GM10266 (cell line): ENCODE measurements around the gene IL17REL.

Source experiments
- DNase-seq: peaks from one replicate; pipeline ENCODE4 v3.0.0; 2012; ENCODE audit errors: extremely low spot score
- TF ChIP-seq, protein P1 (sequence below): IDR thresholded peaks from 2 replicates; pipeline ENCODE4 v1.5.1; 2012; ENCODE audit warnings: mild to moderate bottlenecking, low read depth; ENCODE audit not compliant: control insufficient read depth, insufficient read depth; ENCODE audit errors: missing control alignments

IL17REL gene

GRCh38 chr22:50002791-50003190, 9.8 kb downstream of the IL17REL start:
- TF ChIP-seq, protein P1, sequence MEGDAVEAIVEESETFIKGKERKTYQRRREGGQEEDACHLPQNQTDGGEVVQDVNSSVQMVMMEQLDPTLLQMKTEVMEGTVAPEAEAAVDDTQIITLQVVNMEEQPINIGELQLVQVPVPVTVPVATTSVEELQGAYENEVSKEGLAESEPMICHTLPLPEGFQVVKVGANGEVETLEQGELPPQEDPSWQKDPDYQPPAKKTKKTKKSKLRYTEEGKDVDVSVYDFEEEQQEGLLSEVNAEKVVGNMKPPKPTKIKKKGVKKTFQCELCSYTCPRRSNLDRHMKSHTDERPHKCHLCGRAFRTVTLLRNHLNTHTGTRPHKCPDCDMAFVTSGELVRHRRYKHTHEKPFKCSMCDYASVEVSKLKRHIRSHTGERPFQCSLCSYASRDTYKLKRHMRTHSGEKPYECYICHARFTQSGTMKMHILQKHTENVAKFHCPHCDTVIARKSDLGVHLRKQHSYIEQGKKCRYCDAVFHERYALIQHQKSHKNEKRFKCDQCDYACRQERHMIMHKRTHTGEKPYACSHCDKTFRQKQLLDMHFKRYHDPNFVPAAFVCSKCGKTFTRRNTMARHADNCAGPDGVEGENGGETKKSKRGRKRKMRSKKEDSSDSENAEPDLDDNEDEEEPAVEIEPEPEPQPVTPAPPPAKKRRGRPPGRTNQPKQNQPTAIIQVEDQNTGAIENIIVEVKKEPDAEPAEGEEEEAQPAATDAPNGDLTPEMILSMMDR = no peak
- no peak for DNase-seq

- no peak for DNase-seq
Measured at GRCh38 chr22:50001388-50002231, 11.0 kb downstream of the IL17REL start.

GRCh38 chr22:50000587-50001387, 11.8 kb downstream of the IL17REL start:
- DNase-seq = no peak
- TF ChIP-seq, protein P1 = no peak

More at GRCh38 chr22:50001388-50002231, 11.0 kb downstream of the IL17REL start:
- TF ChIP-seq, protein P1 = no peak

DNA sequence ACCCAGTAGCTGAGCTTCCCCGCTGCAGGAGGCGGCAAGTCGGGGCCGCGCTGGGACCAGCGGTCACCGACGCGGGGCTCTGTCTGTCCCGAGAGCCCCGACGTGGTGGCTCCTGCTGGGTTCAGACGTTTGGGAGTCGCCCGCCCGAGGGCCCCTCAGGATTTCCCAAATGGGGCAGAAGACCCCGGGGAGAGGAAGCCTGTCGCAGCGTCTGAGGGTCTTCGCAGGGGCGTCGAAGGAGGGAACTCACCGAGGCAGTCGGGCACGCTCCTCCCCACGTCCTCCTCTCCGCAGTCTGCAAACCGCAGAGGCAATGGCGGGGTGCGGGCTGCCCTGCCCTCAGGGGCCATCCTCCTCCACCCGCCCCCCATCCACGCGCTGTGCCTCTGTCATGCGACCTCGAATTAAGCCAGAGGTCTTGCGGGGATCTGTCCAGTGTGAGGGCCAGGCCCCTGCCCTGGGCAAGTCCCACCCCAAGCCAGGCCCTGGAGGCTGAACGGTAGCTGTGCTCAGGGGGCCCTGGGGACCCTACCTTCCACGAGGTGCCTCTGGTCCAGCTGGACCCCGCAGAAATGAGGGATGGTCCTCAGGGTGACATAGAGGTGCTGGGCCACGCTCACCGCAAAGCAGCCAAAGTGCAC, 12.5 kb downstream of the IL17REL start:
- TF ChIP-seq, protein P1 = no peak
- DNase-seq = peak; percentile 46

DNA sequence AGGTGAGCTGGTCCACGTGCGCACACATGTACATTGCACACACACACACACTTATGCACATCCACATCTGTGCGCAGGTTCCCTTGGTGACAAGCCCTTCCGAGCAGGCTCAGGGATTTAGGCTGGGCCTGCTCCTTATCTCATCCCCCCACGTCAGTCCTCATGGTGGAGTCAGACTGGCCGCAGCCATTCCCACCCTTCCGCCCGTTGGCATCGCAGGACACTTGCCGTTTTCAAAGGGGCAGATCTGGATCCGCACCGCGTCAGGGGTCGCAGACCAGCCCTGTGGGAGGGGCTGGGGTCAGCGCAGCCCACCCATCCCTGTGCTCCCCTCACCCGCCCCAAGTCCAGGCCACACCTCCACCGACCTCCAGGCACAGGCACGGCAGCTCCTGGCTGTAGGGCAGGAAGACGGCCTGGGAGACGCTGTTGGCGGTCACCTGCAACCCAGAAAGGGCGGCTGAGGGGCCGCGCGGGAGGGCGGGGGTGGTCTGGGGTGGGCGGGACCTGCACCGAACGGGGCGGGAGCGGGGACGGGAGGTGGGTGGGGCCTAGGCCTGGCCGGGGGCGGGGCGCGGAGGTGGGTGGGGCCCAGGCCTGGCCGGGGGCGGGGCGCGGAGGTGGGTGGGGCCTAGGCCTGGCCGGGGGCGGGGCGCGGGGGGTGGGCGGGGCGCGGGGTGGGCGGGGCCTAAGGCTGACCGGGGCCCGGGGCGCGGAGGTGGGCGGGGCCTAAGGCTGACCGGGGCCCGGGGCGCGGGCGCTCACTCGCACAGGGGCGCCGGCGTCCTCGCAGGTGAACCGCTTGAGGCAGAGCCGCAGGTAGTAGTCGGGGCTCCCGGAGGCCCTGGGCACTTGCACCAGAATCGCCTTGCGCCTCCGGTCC, 13.3 kb downstream of the IL17REL start:
- TF ChIP-seq, protein P1 = no peak
- peak; percentile 76 for DNase-seq

- no peak for DNase-seq
- TF ChIP-seq, protein P1 = no peak
Measured at GRCh38 chr22:49998718-49999062, 13.9 kb downstream of the IL17REL start.
